ENCODE data around the gene FAM13A.

- no peak for TF ChIP-seq CTCF (IDR thresholded peaks at IDR 0.05)
- TF ChIP-seq POLR2A (IDR thresholded peaks at IDR 0.05) = no peak
Observed at GRCh38 chr4:88731381-88731780, 325.6 kb downstream of the FAM13A start.
